Osteoblast (primary cell): ENCODE measurements around the gene PYY. TPM values are rescaled to one million over a fixed set of nuclear protein-coding genes. Genes with fewer than 3 reads are reported as not detected.
A peak's percentile ranks its signal among the peaks of the same experiment; 100 is the strongest.
"Not testable (repeated sequence)": the region's sequence is repeated elsewhere in the genome, so short reads cannot be mapped to it uniquely, and the experiment has no call there.

Experiments
- DNase-seq: peaks from one replicate; pipeline ENCODE4 v3.0.0; 2011; ENCODE audit warnings: low spot score, mixed read lengths; ENCODE audit not compliant: insufficient read length; ENCODE audit errors: missing footprints
- H2AFZ ChIP-seq: 2 replicates; pipeline ENCODE4 v1.6.0; 2011; ENCODE audit warnings: mild to moderate bottlenecking, low read length
- H3K27ac ChIP-seq: 2 replicates; pipeline ENCODE4 v1.5.1; 2011; ENCODE audit warnings: mild to moderate bottlenecking, low read depth, low read length, moderate library complexity
- H3K27me3 ChIP-seq: 2 replicates; pipeline ENCODE4 v1.6.0; 2012; ENCODE audit warnings: mild to moderate bottlenecking, control low read depth, inconsistent platforms, low read length, moderate library complexity; ENCODE audit not compliant: insufficient read depth
- H3K36me3 ChIP-seq: 2 replicates; pipeline ENCODE4 v1.5.1; 2011; ENCODE audit warnings: mild to moderate bottlenecking, low read length, control low read depth, moderate library complexity; ENCODE audit not compliant: insufficient read depth
- H3K4me1 ChIP-seq: 2 replicates; pipeline ENCODE4 v1.5.1; 2011; ENCODE audit warnings: mild to moderate bottlenecking, low read length, control low read depth, moderate library complexity; ENCODE audit not compliant: insufficient read depth
- H3K4me2 ChIP-seq: 2 replicates; pipeline ENCODE4 v1.6.0; 2011; ENCODE audit warnings: mild to moderate bottlenecking, low read length; ENCODE audit not compliant: insufficient read depth
- H3K4me3 ChIP-seq: fragments of 200-600 bp; sonication (generic); 3 replicates; pipeline ENCODE4 v1.5.1; 2012; ENCODE audit warnings: mild to moderate bottlenecking, low read length, inconsistent platforms; ENCODE audit not compliant: insufficient read depth
- H3K79me2 ChIP-seq: 2 replicates; pipeline ENCODE4 v1.6.0; 2012; ENCODE audit warnings: mild to moderate bottlenecking, low read length, control low read depth, inconsistent platforms; ENCODE audit not compliant: insufficient read depth
- H3K9me3 ChIP-seq: 2 replicates; pipeline ENCODE4 v1.5.1; 2011; ENCODE audit warnings: low read depth, low read length, control low read depth
- H4K20me1 ChIP-seq: 2 replicates; pipeline ENCODE4 v1.6.0; 2012; ENCODE audit warnings: mild to moderate bottlenecking, low read length, control low read depth; ENCODE audit not compliant: insufficient read depth
- total RNA-seq: library from RNA; depleted of rRNA; stranded (reverse); fragments of >200 nt; gene quantifications from 2 replicates; pipeline ENCODE4 v1.2.3, GENCODE V29; 2012
- TF ChIP-seq, protein P1 (sequence below): IDR thresholded peaks from 2 replicates; pipeline ENCODE4 v1.5.1; 2011; ENCODE audit warnings: mild to moderate bottlenecking, low read depth, low read length, moderate library complexity; ENCODE audit errors: extremely low read depth

Gene PYY
- total RNA-seq, 1 donor: not detected

DNA sequence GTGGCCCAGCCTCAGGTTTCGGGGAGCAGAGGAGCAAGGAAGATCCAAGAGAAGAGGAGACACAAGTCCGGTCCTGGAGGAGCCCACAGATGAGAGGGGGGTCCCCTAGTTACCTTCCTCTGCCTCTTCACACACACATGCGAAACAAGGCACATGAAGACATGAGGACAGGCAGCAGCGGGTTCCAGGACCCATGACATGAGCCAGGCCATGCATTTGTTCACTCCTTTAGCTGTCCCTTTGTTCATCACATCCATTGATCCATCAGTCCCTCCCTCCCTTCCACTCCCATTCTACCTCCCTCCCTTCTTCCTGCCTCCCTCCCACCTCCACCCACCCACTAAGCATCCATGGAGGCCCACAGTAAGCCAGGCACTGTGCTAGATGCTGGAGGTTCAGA, 20.8 kb downstream of the PYY start:
- TF ChIP-seq, protein P1, sequence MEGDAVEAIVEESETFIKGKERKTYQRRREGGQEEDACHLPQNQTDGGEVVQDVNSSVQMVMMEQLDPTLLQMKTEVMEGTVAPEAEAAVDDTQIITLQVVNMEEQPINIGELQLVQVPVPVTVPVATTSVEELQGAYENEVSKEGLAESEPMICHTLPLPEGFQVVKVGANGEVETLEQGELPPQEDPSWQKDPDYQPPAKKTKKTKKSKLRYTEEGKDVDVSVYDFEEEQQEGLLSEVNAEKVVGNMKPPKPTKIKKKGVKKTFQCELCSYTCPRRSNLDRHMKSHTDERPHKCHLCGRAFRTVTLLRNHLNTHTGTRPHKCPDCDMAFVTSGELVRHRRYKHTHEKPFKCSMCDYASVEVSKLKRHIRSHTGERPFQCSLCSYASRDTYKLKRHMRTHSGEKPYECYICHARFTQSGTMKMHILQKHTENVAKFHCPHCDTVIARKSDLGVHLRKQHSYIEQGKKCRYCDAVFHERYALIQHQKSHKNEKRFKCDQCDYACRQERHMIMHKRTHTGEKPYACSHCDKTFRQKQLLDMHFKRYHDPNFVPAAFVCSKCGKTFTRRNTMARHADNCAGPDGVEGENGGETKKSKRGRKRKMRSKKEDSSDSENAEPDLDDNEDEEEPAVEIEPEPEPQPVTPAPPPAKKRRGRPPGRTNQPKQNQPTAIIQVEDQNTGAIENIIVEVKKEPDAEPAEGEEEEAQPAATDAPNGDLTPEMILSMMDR: no peak
- H3K36me3 ChIP-seq: no peaks in the 10 kb centered on the region

DNA sequence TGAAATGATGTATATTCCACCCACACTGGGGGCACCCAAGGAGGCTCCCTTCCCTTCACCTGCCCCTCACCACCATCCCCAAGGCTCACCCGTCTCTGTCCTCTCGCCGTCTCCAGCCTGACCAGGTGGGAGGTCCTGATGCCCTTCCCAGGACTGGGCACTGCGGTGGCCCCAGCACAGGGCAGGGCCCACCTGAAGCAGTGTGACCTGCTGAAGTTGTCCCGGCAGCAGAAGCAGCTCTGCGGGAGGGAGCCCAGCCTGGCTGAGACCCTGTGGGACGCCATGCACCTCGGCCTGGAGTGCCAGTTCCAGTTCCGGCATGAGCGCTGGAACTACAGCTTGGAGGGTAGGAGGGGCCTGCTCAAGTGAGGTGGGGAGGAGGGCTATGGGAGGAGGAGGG, 21.4 kb downstream of the PYY start:
- H2AFZ ChIP-seq: no peak overlapping the region
- DNase-seq: no peak
- peaks cover 33% of the 10 kb centered on the region for H3K27me3 ChIP-seq
- no peaks in the 10 kb centered on the region for H3K79me2 ChIP-seq
- H3K9me3 ChIP-seq: no peaks in the 10 kb centered on the region
- H3K4me2 ChIP-seq: no peak overlapping the region
- no peaks in the 10 kb centered on the region for H3K36me3 ChIP-seq
- no peaks in the 10 kb centered on the region for H4K20me1 ChIP-seq
- no peaks in the 10 kb centered on the region for H3K4me1 ChIP-seq
- TF ChIP-seq, protein P1: no peak
- H3K27ac ChIP-seq: no peak overlapping the region
- no peak overlapping the region for H3K4me3 ChIP-seq

More for the DNA sequence above, 20.8 kb downstream of the PYY start:
- Histone ChIP-seq H2AFZ (no peak overlapping the region), H4K20me1 (no peaks in the 10 kb centered on the region), H3K4me1 (no peaks in the 10 kb centered on the region), H3K27me3 (peaks cover 28% of the 10 kb centered on the region), H3K4me3 (no peak overlapping the region), H3K79me2 (no peaks in the 10 kb centered on the region), H3K9me3 (no peaks in the 10 kb centered on the region), H3K27ac (no peak overlapping the region), H3K4me2 (no peak overlapping the region)
- DNase-seq: no peak

DNA sequence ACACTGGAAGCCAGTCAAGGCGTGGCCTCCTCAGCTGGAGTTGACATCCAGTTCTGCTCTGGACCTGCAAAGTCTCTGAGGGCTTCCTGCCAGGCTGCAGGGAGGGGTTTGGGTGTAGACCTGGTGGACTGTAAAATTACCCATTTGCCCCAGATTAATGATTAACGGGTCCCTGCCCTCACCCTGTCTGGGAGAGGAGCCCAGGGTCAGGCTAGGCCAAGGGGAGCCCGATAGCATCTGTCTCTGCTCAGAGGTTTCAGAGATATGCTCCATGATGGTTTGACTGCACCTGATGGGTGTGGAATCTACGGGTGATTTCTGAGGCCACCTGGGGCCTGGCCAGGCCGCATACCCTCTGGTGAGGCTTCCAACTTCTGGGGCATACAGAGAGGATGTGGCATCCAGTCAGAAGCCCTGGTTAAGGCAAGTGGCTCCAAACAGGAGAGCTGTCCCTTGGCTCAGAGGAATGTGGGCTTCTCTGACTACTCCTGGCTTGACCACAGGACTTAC, 22.6 kb downstream of the PYY start:
- Histone ChIP-seq H4K20me1 (no peaks in the 10 kb centered on the region), H3K4me1 (no peaks in the 10 kb centered on the region), H3K4me3 (no peak overlapping the region), H2AFZ (no peak overlapping the region), H3K4me2 (no peak overlapping the region), H3K27me3 (peaks cover 42% of the 10 kb centered on the region), H3K9me3 (no peaks in the 10 kb centered on the region), H3K36me3 (no peaks in the 10 kb centered on the region), H3K79me2 (no peaks in the 10 kb centered on the region), H3K27ac (no peak overlapping the region)
- TF ChIP-seq, protein P1: no peak
- DNase-seq: no peak

DNA sequence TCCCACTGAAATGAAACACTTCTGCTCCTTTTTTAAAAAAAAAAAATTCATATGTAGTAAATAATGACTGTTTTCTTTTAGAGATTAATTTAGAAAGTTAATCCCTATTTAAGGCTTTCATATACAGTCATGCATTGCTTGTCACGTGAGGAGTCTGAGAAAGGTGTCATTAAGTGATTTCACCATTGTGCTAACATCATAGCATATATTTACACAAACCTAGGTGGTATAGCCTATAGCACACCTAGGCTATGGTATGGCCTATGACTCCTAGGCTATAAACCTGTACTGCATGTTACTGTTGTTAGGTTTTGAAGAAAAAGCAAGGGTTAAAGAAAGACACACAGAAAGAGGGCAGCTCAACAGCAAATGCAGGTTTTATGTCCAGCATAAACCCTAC, 25.1 kb downstream of the PYY start:
- no peaks in the 10 kb centered on the region for H3K79me2 ChIP-seq
- H3K36me3 ChIP-seq: no peaks in the 10 kb centered on the region
- no peak overlapping the region for H3K4me3 ChIP-seq
- DNase-seq: no peak
- no peaks in the 10 kb centered on the region for H4K20me1 ChIP-seq
- no peak overlapping the region for H2AFZ ChIP-seq
- H3K27me3 ChIP-seq: peaks cover 63% of the 10 kb centered on the region
- no peak overlapping the region for H3K27ac ChIP-seq
- TF ChIP-seq, protein P1: no peak
- no peaks in the 10 kb centered on the region for H3K9me3 ChIP-seq
- H3K4me1 ChIP-seq: no peaks in the 10 kb centered on the region
- no peak overlapping the region for H3K4me2 ChIP-seq

DNA sequence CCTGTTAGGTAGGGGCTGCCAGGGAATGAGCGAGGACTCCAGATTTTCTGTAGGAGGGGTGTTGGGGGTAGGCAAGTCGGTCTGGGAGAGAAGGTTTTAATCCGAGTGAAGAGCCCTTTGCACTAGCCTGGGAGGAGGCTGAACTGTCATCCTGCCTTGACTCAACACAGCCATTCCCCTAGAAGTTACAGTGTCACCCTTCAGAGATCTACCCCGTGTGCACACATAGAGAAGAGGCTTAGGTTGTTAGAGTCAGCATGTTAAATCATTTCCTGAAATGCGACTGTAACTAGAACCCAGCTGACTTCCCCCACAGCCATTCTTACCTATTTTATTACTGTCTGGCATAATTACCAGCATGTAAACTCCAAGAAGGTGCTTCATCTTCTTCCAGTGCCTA, 25.8 kb downstream of the PYY start:
- H4K20me1 ChIP-seq, H3K79me2 ChIP-seq, H3K27ac ChIP-seq, H3K9me3 ChIP-seq, H3K36me3 ChIP-seq, H3K4me3 ChIP-seq, H2AFZ ChIP-seq, H3K4me1 ChIP-seq, DNase-seq: not testable (repeated sequence)
- Histone ChIP-seq H3K4me2 (peak overlapping the region; percentile 10), H3K27me3 (peaks cover 66% of the 10 kb centered on the region)
